Measurements from ENCODE around the gene PHGDH. TPM values are rescaled to one million over a fixed set of nuclear protein-coding genes. Genes with fewer than 3 reads are reported as not detected.

PHGDH gene
- total and polyA plus RNA-seq, 8 donors = 2.3 to 45.8 (median 25.6) TPM

- Histone ChIP-seq H3K4me1 (peaks cover 3 to 58% (median 25%) of the 10 kb centered on the region in 4 donors), H3K27me3 (no peaks in the 10 kb centered on the region), H3K27ac (peak overlapping the region in 2 of 5 donors; percentile 18 to 55), H3K4me3 (no peak overlapping the region), H3K9me3 (no peaks in the 10 kb centered on the region), H3K36me3 (peaks cover 0 to 42% (median 16%) of the 10 kb centered on the region in 4 donors)
- no peak for DNase-seq
- 66 to 80% (median 76%) methylated on average over 7 of the region's 7 CpGs for WGBS, 5 donors
- intact Hi-C loops (cut with DNase I; ENCODE audit: low total_unique reads) = loop anchor here (10.0 kb wide), 1 partner anchor 62 kb away; no protein-coding TSS in a partner anchor
- TF ChIP-seq EP300 (IDR thresholded peaks at IDR 0.05) = no peak
- TF ChIP-seq POLR2A (IDR thresholded peaks at IDR 0.05) = no peak
- TF ChIP-seq POLR2AphosphoS5 (IDR thresholded peaks at IDR 0.05) = no peak
- no peak for TF ChIP-seq CTCF (IDR thresholded peaks at IDR 0.05)
These were observed 30.9 kb downstream of the PHGDH start for GRCh38 chr1:119742677-119743076.

GRCh38 chr1:119743308-119743707, 31.6 kb downstream of the PHGDH start:
- peak in 1 of 2 donors; percentile 31 for DNase-seq
- intact Hi-C loops (cut with DNase I; ENCODE audit: low total_unique reads) = loop anchor here (10.0 kb wide), 1 partner anchor 61 kb away; no protein-coding TSS in a partner anchor
- WGBS, 5 donors = 24 to 50% (median 41%) methylated on average over 3 of the region's 3 CpGs
- Histone ChIP-seq H3K4me1 (peaks cover 0 to 58% (median 22%) of the 10 kb centered on the region in 4 donors), H3K9me3 (no peaks in the 10 kb centered on the region), H3K4me3 (no peak overlapping the region), H3K27me3 (no peaks in the 10 kb centered on the region), H3K36me3 (peaks cover 0 to 46% (median 15%) of the 10 kb centered on the region in 4 donors), H3K27ac (peak overlapping the region in 2 of 5 donors; percentile 18 to 55)
- TF ChIP-seq EP300 (IDR thresholded peaks at IDR 0.05) = no peak
- no peak for TF ChIP-seq POLR2A (IDR thresholded peaks at IDR 0.05)
- TF ChIP-seq POLR2AphosphoS5 (IDR thresholded peaks at IDR 0.05) = no peak
- no peak for TF ChIP-seq CTCF (IDR thresholded peaks at IDR 0.05)

DNA sequence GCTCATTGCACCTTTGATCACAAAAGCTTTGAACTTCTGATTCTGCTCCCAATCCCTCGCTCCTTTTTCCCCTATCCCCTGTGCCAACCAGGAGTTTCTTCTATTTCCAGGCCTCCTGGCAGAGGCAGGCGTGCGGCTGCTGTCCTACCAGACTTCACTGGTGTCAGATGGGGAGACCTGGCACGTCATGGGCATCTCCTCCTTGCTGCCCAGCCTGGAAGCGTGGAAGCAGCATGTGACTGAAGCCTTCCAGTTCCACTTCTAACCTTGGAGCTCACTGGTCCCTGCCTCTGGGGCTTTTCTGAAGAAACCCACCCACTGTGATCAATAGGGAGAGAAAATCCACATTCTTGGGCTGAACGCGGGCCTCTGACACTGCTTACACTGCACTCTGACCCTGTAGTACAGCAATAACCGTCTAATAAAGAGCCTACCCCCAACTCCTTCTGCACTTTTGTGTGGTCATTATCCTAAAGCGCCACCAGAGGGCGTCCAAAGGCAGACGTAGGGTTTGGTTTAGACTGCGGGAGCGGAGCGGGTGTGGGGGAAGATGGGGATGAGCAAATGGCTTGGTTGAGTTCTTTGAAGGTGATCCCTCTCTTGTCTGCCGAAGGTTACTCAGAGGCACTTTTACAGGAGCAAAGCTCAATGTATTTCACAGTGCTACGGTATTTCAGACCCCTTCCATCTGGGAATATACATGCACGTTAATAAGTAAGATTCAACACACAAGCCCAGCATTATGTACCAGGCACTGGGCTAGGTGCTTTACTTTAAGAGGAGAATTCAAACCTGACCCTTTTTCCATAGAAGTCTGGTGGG, 32.3 kb downstream of the PHGDH start:
- 28 to 38% (median 28%) methylated on average over 16 to 17 of the region's 17 CpGs for WGBS, 5 donors
- peak overlapping the region in 2 of 5 donors; percentile 55 to 62 for H3K27ac ChIP-seq
- intact Hi-C loops (cut with DNase I; ENCODE audit: low total_unique reads) = loop anchor here (10.0 kb wide), 1 partner anchor 61 kb away; no protein-coding TSS in a partner anchor

More for the DNA sequence above, 32.3 kb downstream of the PHGDH start:
- TF ChIP-seq POLR2A (IDR thresholded peaks at IDR 0.05) = peak in 1 of 4 donors; percentile 6
- peak in 5 of 7 experiments; percentile 67 to 79 (median 72) for TF ChIP-seq CTCF (IDR thresholded peaks at IDR 0.05)
- no peak for TF ChIP-seq EP300 (IDR thresholded peaks at IDR 0.05)
- TF ChIP-seq POLR2AphosphoS5 (IDR thresholded peaks at IDR 0.05) = peak in 1 of 3 donors; percentile 15
- peaks cover 0 to 53% (median 21%) of the 10 kb centered on the region in 4 donors for H3K4me1 ChIP-seq
- no peaks in the 10 kb centered on the region for H3K27me3 ChIP-seq
- DNase-seq = peak; percentile 73 to 92
- H3K9me3 ChIP-seq = no peaks in the 10 kb centered on the region
- H3K4me3 ChIP-seq = no peak overlapping the region
- peaks cover 0 to 50% (median 11%) of the 10 kb centered on the region in 4 donors for H3K36me3 ChIP-seq
